H1 (cell line): ENCODE data around the gene EIF2A. TPM values are rescaled to one million over a fixed set of nuclear protein-coding genes. Genes with fewer than 3 reads are reported as not detected.

ENCODE experiments used
- CTCF ChIA-PET: fragments of 300-600 bp; sonication (Branson Sonifier 250); formaldehyde crosslinking; loops from one replicate; lab custom pipeline; 2021; ENCODE audit not compliant: partially characterized antibody; lab: Charles Lee
- POLR2A ChIA-PET: fragments of 300-600 bp; sonication (Branson Sonifier 250); formaldehyde crosslinking; loops from one replicate; lab custom pipeline; 2021; ENCODE audit warnings: inconsistent platforms; ENCODE audit not compliant: partially characterized antibody; lab: Charles Lee
- DNase-seq, 2 experiments: peaks; one replicate each; pipeline versions ENCODE4 v3.0.0 to v3.0.0-alpha.2; 2010 to 2022; ENCODE audit warnings: low spot score in 2 of 2, low read depth in 1 of 2, mixed read lengths in 1 of 2
- FAIRE-seq: peaks from 2 replicates; lab custom pipeline; 2011; peaks lifted over from hg19 to GRCh38; lab: Jason Lieb, UNC
- H2AFZ ChIP-seq: 2 replicates; pipeline ENCODE4 v1.8.1; 2012; ENCODE audit warnings: low read length, inconsistent platforms
- H2AK5ac ChIP-seq: 2 replicates; pipeline ENCODE4 v1.6.1; 2013; ENCODE audit warnings: low read depth, low read length
- H2BK120ac ChIP-seq: replicated peaks from 2 replicates; pipeline ENCODE3; 2013; ENCODE audit warnings: low read depth, low read length, inconsistent platforms
- H2BK12ac ChIP-seq: 2 replicates; pipeline ENCODE4 v1.6.1; 2013; ENCODE audit warnings: low read depth, low read length
- H2BK15ac ChIP-seq: 2 replicates; pipeline ENCODE4 v1.6.1; 2013; ENCODE audit warnings: low read length
- H2BK20ac ChIP-seq: 2 replicates; pipeline ENCODE4 v1.6.1; 2013; ENCODE audit warnings: low read length
- H2BK5ac ChIP-seq: 2 replicates; pipeline ENCODE4 v1.6.1; 2013; ENCODE audit warnings: low read depth, low read length
- H3K14ac ChIP-seq: 2 replicates; pipeline ENCODE4 v1.6.1; 2013; ENCODE audit warnings: inconsistent platforms; ENCODE audit not compliant: insufficient read length
- H3K18ac ChIP-seq: 2 replicates; pipeline ENCODE4 v1.6.1; 2013; ENCODE audit warnings: low read length; ENCODE audit errors: extremely low read depth
- H3K23ac ChIP-seq: 2 replicates; pipeline ENCODE4 v1.6.1; 2013; ENCODE audit warnings: inconsistent platforms; ENCODE audit not compliant: insufficient read length
- H3K23me2 ChIP-seq: 2 replicates; pipeline ENCODE4 v1.6.1; 2013; ENCODE audit warnings: low read depth, low read length
- H3K27ac ChIP-seq: 2 replicates; pipeline ENCODE4 v1.6.1; 2011; ENCODE audit warnings: low read depth, low read length, inconsistent platforms
- H3K27me3 ChIP-seq, 4 experiments: replicated peaks in 1 of 4; 1 replicate in 1 of 4; 2 replicates in 3 of 4; pipeline versions ENCODE4 v1.6.1 to v1.8.1; 2011 to 2013; ENCODE audit warnings: low read length in 3 of 4, mild to moderate bottlenecking in 3 of 4, inconsistent platforms in 2 of 4, mixed read lengths in 2 of 4, moderate library complexity in 1 of 4; ENCODE audit not compliant: control insufficient read depth in 3 of 4, insufficient read depth in 3 of 4; ENCODE audit errors: extremely low read depth in 1 of 4
- H3K36me3 ChIP-seq, 4 experiments: 2 replicates each; pipeline versions ENCODE4 v1.6.1 to v1.8.1; 2011 to 2013; ENCODE audit warnings: mild to moderate bottlenecking in 4 of 4, low read length in 3 of 4, moderate library complexity in 2 of 4, control low read depth in 1 of 4, inconsistent platforms in 1 of 4; ENCODE audit not compliant: insufficient read depth in 4 of 4, control insufficient read depth in 2 of 4
- H3K4ac ChIP-seq: replicated peaks from 2 replicates; pipeline ENCODE3; 2013; ENCODE audit warnings: low read length, low read depth, mixed read lengths, inconsistent platforms; ENCODE audit not compliant: insufficient read length
- H3K4me1 ChIP-seq, 4 experiments: replicated peaks in 1 of 4; 1 replicate in 1 of 4; 2 replicates in 3 of 4; pipeline versions ENCODE4 v1.6.1 to v1.8.1; 2011 to 2013; ENCODE audit warnings: low read length in 3 of 4, inconsistent platforms in 2 of 4, mixed read lengths in 1 of 4; ENCODE audit not compliant: insufficient read depth in 4 of 4, control insufficient read depth in 3 of 4
- H3K4me2 ChIP-seq, 2 experiments: 2 replicates each; pipeline versions ENCODE4 v1.6.1 to v1.8.1; 2011 to 2013; ENCODE audit warnings: low read depth in 2 of 2, low read length in 2 of 2, control low read depth in 1 of 2, inconsistent platforms in 1 of 2, mild to moderate bottlenecking in 1 of 2; ENCODE audit not compliant: insufficient read depth in 1 of 2
- H3K4me3 ChIP-seq, 4 experiments: fragments of 200-600, 300-600 bp in 1 of 4; sonication (generic), shearing (Covaris generic), sonication (Bioruptor Twin) in 1 of 4; 2 replicates each; pipeline versions ENCODE4 v1.5.1 to v1.8.1; 2011 to 2016; ENCODE audit warnings: low read length in 4 of 4, low read depth in 3 of 4, control low read depth in 2 of 4, inconsistent platforms in 2 of 4, mild to moderate bottlenecking in 2 of 4, mixed read lengths in 1 of 4, moderate library complexity in 1 of 4; ENCODE audit not compliant: insufficient read depth in 2 of 4; ENCODE audit errors: extremely low read depth in 1 of 4
- H3K56ac ChIP-seq: replicated peaks from 2 replicates; pipeline ENCODE3; 2013; ENCODE audit warnings: low read depth, mild to moderate bottlenecking, mixed read lengths, low read length, inconsistent platforms; ENCODE audit not compliant: insufficient read length
- H3K79me1 ChIP-seq: 2 replicates; pipeline ENCODE4 v1.6.1; 2013; ENCODE audit warnings: low read depth, low read length, control low read depth
- H3K79me2 ChIP-seq, 2 experiments: 2 replicates each; pipeline versions ENCODE4 v1.6.1 to v1.8.1; 2012 to 2013; ENCODE audit warnings: low read length in 2 of 2, mild to moderate bottlenecking in 2 of 2, inconsistent platforms in 1 of 2; ENCODE audit not compliant: insufficient read depth in 2 of 2, control insufficient read depth in 1 of 2
- H3K9ac ChIP-seq, 4 experiments: replicated peaks in 1 of 4; 1 replicate in 1 of 4; 2 replicates in 3 of 4; pipeline versions ENCODE4 v1.6.1 to v1.8.1; 2011 to 2013; ENCODE audit warnings: low read depth in 3 of 4, low read length in 3 of 4, control low read depth in 2 of 4, mild to moderate bottlenecking in 2 of 4, moderate library complexity in 2 of 4, inconsistent platforms in 1 of 4; ENCODE audit errors: extremely low read depth in 1 of 4
- H3K9me3 ChIP-seq, 2 experiments: 2 replicates each; pipeline versions ENCODE4 v1.6.1 to v1.8.1; 2012 to 2013; ENCODE audit warnings: mild to moderate bottlenecking in 2 of 2, moderate library complexity in 2 of 2, control low read depth in 1 of 2, inconsistent platforms in 1 of 2, low read depth in 1 of 2, low read length in 1 of 2, mixed read lengths in 1 of 2; ENCODE audit not compliant: insufficient read depth in 2 of 2
- H4K20me1 ChIP-seq, 2 experiments: replicated peaks in 1 of 2; 2 replicates each; pipeline versions ENCODE3 to v1.8.1; 2011 to 2013; ENCODE audit warnings: inconsistent platforms in 2 of 2, low read length in 2 of 2, mild to moderate bottlenecking in 1 of 2; ENCODE audit not compliant: insufficient read depth in 2 of 2, control insufficient read depth in 1 of 2
- H4K5ac ChIP-seq: 2 replicates; pipeline ENCODE4 v1.6.1; 2013; ENCODE audit warnings: low read length, low read depth, mixed read lengths, inconsistent platforms; ENCODE audit not compliant: insufficient read length
- H4K8ac ChIP-seq: 2 replicates; pipeline ENCODE4 v1.8.0; 2013; ENCODE audit warnings: mild to moderate bottlenecking, moderate library complexity, low read length, inconsistent platforms; ENCODE audit not compliant: insufficient read depth; ENCODE audit errors: extremely low read depth
- H4K91ac ChIP-seq: replicated peaks from 2 replicates; pipeline ENCODE3; 2013; ENCODE audit warnings: low read length, mixed read lengths, inconsistent platforms; ENCODE audit not compliant: insufficient read length
- CBX5 ChIP-seq: fragments of 300-800, 300-1000 bp; sonication (generic); IDR thresholded peaks from 2 replicates; pipeline ENCODE4 v1.7.1; 2016; ENCODE audit warnings: antibody characterized with exemption, low read length, low read depth
- CHD1 ChIP-seq: IDR thresholded peaks from 2 replicates; pipeline ENCODE4 v1.6.1; 2012; ENCODE audit warnings: low read depth, low read length, improper control_type of control experiment
- CHD2 ChIP-seq: IDR thresholded peaks from 2 replicates; pipeline ENCODE4 v1.6.1; 2012; ENCODE audit warnings: low read length, improper control_type of control experiment
- KDM5A ChIP-seq: fragments of 200-600 bp; IDR thresholded peaks from 2 replicates; pipeline ENCODE4 v1.7.1; 2012; ENCODE audit warnings: mild to moderate bottlenecking, low read length, inconsistent platforms, mixed read lengths
- NANOG ChIP-seq: IDR thresholded peaks from 2 replicates; pipeline ENCODE4 v1.6.1; 2011; ENCODE audit warnings: low read length, low read depth, mild to moderate bottlenecking, inconsistent platforms; ENCODE audit not compliant: insufficient read depth, poor library complexity, severe bottlenecking
- POLR2A ChIP-seq, 2 experiments: IDR thresholded peaks; 1 replicate in 1 of 2; 2 replicates in 1 of 2; pipeline ENCODE4 v1.6.1; 2011; ENCODE audit warnings: low read depth in 2 of 2, low read length in 2 of 2, mild to moderate bottlenecking in 2 of 2; ENCODE audit errors: control extremely low read depth in 1 of 2
- POU5F1 ChIP-seq: IDR thresholded peaks from 2 replicates; pipeline ENCODE4 v1.6.1; 2011; ENCODE audit warnings: low read depth, mild to moderate bottlenecking, low read length, moderate library complexity
- RBBP5 ChIP-seq: IDR thresholded peaks from 2 replicates; pipeline ENCODE4 v1.7.1; 2012; ENCODE audit warnings: low read depth, mild to moderate bottlenecking, inconsistent platforms, low read length, moderate library complexity, borderline replicate concordance
- RXRA ChIP-seq: IDR thresholded peaks from 2 replicates; pipeline ENCODE4 v1.6.1; 2011; ENCODE audit warnings: low read depth, mild to moderate bottlenecking, low read length, moderate library complexity; ENCODE audit not compliant: insufficient read depth
- YY1 ChIP-seq: IDR thresholded peaks from 2 replicates; pipeline ENCODE4 v1.6.1; 2011; ENCODE audit warnings: low read depth, mild to moderate bottlenecking, low read length
- WGBS, 2 experiments: shearing (Covaris generic) in 1 of 2; methylation state at CpG; one replicate each; pipeline versions ENCODE4 v1.1.6 to v1.1.7; 2013 to 2015; ENCODE audit warnings: low lambda C conversion rate in 2 of 2, mixed read lengths in 2 of 2, inconsistent platforms in 1 of 2, low coverage in 1 of 2, missing lambda C conversion rate in 1 of 2; ENCODE audit not compliant: insufficient replicate concordance in 2 of 2, insufficient coverage in 1 of 2, insufficient read length in 1 of 2; ENCODE audit errors: extremely low coverage in 1 of 2, missing lambda C conversion rate in 1 of 2; 5-methylcytosine and 5-hydroxymethylcytosine counted together
- polyA plus RNA-seq, 7 experiments: library from polyadenylated mRNA; depleted of rRNA in 3 of 7; stranded (reverse) in 5 of 7; unstranded in 2 of 7; fragments of >200 nt in 5 of 7; fragments of 200-250 nt in 2 of 7; gene quantifications; 1 replicate in 5 of 7; 2 replicates in 1 of 7; 4 replicates in 1 of 7; pipeline versions ENCODE4 v1.2.1 to v1.2.3, GENCODE V29; 2011 to 2013; ENCODE audit warnings: missing spikeins in 2 of 7, mixed read lengths in 2 of 7
- total RNA-seq: library from RNA; stranded (reverse); fragmentation: NEBNext Ultra II Directional; extraction: Animal tissue kit (Norgen Biotek cat#: 25700); gene quantifications from 2 replicates; pipeline ENCODE4 v1.2.1, GENCODE V29; 2021
- TF ChIP-seq, protein P1 (sequence below): IDR thresholded peaks from 2 replicates; pipeline ENCODE4 v1.6.1; 2011; ENCODE audit warnings: low read length, improper control_type of control experiment
- TF ChIP-seq, protein P2 (sequence below): IDR thresholded peaks from 2 replicates; pipeline ENCODE4 v1.6.1; 2012; ENCODE audit warnings: inconsistent platforms

EIF2A gene
- total and polyA plus RNA-seq, 2 of the 8 experiments (the other 6 are each of a cell fraction or from before 2014, with no cell fraction given) = 59.3 to 91.6 TPM

DNA sequence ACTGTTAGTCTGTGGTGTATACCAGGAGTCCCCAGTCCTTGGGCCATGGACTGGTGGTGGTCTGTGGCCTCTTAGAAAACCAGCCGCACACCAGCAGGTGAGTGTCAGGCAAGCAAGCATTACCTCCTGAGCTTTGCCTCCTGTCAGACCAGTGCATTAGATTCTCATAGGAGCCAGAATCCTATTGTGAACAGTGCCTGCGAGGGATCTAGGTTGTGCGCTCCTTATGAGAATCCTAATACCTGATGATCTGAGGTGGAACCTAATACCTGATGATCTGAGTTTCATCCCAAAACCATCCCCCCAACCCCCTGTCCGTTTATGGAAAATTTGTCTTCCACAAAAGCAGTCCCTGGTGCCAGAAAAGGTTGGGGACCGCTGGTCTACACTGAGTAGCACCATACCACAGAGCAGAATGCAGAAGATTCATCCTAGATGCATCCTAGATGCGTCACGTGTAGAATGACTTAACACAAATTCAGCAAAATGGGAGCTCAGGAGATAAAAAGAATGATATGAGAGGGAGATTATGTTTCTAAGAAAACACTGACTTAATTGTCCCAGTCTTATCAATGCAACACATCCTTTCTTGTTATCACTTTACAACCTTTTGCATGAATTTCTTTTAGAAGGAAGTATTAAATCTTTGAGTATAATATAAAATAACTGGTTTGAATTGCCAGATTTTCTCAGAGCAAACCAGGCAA, 85.1 kb downstream of the EIF2A start:
- Histone ChIP-seq H3K4ac (no peak overlapping the region), H2BK5ac (no peak overlapping the region), H2BK12ac (no peak overlapping the region), H3K36me3 (peaks cover 0 to 30% (median 13%) of the 10 kb centered on the region in 4 experiments; a peak in 6 of 8 replicates), H3K14ac (no peak overlapping the region), H2BK20ac (no peak overlapping the region), H4K5ac (no peak overlapping the region), H4K91ac (no peak overlapping the region), H3K56ac (no peak overlapping the region), H2BK15ac (no peak overlapping the region), H3K18ac (no peak overlapping the region), H3K23ac (no peak overlapping the region), H3K9ac (no peak overlapping the region), H3K27me3 (no peaks in the 10 kb centered on the region), H3K9me3 (no peaks in the 10 kb centered on the region), H3K23me2 (no peaks in the 10 kb centered on the region), H2AK5ac (no peak overlapping the region), H4K20me1 (no peaks in the 10 kb centered on the region), H3K4me2 (no peak overlapping the region), H2BK120ac (no peak overlapping the region), H3K79me1 (no peaks in the 10 kb centered on the region), H3K27ac (no peak overlapping the region), H4K8ac (no peak overlapping the region), H3K4me1 (no peaks in the 10 kb centered on the region), H2AFZ (no peak overlapping the region), H3K79me2 (no peaks in the 10 kb centered on the region), H3K4me3 (no peak overlapping the region)
- CTCF ChIA-PET = interaction anchor here (0.6 to 1.4 kb wide), 3 partner anchors 12 to 704 kb away, joined by 3 to 4 read pairs (median 3); no protein-coding TSS in a partner anchor
- DNase-seq (no peak), FAIRE-seq (no peak)
- POLR2A ChIA-PET = interaction anchor here (1.2 kb wide), 1 partner anchor 29 kb away, joined by 4 read pairs; the partner anchor contains the start of gene SELENOT
- 88% methylated on average over 7 of the region's 7 CpGs; no CpG with 5 or more reads in 1 of the 2 experiments for WGBS, 2 experiments
- TF ChIP-seq, protein P1, sequence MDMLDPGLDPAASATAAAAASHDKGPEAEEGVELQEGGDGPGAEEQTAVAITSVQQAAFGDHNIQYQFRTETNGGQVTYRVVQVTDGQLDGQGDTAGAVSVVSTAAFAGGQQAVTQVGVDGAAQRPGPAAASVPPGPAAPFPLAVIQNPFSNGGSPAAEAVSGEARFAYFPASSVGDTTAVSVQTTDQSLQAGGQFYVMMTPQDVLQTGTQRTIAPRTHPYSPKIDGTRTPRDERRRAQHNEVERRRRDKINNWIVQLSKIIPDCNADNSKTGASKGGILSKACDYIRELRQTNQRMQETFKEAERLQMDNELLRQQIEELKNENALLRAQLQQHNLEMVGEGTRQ = no peak
- no peak for TF ChIP-seq RXRA
- TF ChIP-seq NANOG = no peak
- TF ChIP-seq POU5F1 = no peak
- TF ChIP-seq, protein P2, sequence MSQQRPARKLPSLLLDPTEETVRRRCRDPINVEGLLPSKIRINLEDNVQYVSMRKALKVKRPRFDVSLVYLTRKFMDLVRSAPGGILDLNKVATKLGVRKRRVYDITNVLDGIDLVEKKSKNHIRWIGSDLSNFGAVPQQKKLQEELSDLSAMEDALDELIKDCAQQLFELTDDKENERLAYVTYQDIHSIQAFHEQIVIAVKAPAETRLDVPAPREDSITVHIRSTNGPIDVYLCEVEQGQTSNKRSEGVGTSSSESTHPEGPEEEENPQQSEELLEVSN = no peak
- no peak for TF ChIP-seq CBX5
- no peak for TF ChIP-seq RBBP5
- TF ChIP-seq CHD1 = no peak
- TF ChIP-seq POLR2A (IDR thresholded peaks at IDR 0.05; ENCODE audit: control extremely low read depth in 1 of 2, low read depth in 2 of 2, low read length in 2 of 2) = no peak
- no peak for TF ChIP-seq KDM5A
- TF ChIP-seq CHD2 = no peak
- no peak for TF ChIP-seq YY1
